Stimulated activated CD8-positive, alpha-beta memory T cell treated with anti-CD3 and anti-CD28 coated beads, Interleukin-7, amount 100 ng/mL, for 1 hour (primary cell): ENCODE results near the gene DVL1.
"Not testable (repeated sequence)": the region's sequence is repeated elsewhere in the genome, so short reads cannot be mapped to it uniquely, and the experiment has no call there.

Experiments
- DNase-seq, 2 donors: peaks; one replicate each; pipeline ENCODE4 v3.0.0-alpha.2; 2020; ENCODE audit warnings: low read depth in 2 of 2

Gene DVL1

DNA sequence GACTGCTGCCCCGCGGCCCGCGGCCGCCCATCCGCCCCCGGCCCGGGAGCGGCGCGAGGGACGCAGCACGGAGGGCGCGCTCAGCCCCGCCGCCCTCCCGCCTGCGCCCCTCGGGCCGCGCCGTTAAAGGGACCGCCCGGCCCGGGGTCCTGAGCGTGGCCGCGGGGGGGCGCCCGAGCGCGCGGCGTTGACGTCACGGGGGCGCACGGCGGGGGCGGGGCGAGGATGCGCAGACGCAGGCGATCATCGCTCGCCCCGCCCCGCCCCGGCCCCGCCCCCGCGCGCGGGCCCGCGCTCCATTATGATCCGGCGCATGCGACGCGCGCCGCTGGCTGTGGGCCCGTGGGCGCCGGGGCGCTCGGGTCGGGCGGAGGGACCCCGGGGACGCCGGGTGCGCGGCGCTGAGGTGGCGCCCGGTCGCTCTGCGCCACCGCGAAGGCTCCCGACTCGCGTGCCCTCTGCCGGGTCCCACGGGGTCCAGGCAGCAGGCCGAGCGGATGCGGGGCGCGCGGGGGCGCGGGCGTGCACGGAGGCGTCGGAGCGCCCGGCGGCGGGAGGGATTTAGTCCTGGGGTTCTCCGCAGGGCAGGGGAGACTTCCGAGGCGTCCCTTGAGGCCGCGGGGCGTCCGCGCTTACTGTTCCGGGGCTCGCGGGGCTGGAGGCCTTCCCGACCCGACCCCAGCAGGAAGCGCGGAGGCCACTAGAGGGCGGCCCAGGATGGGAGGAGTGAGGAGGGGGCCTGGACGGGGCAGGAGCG lies at the start of gene DVL1:
DVL1 (minus strand) TSS at position 163 of the 757 bp plus-strand sequence. CDS start 353 bp downstream, outside the sequence.
- DNase-seq = peak; percentile 41 to 45

DNA sequence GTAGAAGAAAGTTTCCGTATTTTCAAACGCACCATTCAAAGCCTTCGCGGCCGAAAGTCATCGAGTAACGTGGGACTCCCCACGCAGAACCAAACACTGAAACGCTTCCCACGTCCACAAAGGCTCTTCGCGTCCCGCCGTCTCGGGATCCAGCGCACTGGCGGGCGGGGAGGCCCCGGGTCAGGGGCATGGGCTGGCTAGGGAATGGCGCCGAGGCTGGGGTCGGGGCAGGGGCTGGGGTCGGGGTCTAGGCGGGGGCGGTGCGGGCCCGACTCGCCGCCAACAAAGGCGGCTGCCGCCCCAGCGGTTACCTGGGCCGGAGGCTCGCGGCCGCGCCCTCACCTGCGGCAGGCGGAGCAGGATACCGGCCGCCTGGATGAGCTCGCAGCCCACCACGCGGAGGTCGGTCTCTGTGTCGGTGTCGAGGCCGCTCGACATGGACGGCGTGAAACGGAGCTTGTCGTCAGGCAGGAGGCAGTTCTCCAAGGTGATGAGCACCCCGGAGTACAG lies 49.5 kb upstream of the DVL1 start:
- no peak for DNase-seq

DNA sequence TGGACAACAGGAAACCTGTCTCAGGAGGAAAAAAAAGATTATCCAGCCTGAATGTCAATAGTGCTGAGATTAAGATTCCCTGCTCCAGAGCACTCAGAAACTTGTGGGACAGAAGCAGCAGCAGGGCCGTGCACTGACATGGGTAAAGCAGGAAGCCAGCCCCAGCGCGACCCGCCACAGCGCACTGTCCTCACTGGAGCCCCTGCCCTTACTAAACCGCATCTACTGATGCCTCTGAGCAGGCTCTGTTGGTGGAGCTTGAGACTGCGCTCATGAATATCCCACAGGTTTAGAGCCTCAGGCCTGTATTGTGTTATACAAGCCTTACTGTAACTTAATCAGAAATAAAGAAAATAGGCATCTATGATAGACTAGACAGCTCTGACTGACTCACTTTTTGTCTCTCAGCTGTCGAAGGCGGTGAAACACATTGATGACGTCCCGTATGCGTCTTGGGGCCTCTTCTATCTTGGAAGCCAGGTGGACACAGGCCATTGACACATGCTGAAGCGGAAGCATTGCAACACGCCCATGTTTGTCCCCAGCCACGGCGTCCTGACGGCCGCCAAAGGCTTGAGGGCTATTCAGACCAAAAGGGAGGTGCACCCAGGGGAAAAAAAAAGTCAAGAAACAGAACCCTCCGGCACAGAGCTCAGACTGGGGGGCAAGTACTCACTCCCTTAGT lies 48.8 kb upstream of the DVL1 start:
- no peak for DNase-seq

DNA sequence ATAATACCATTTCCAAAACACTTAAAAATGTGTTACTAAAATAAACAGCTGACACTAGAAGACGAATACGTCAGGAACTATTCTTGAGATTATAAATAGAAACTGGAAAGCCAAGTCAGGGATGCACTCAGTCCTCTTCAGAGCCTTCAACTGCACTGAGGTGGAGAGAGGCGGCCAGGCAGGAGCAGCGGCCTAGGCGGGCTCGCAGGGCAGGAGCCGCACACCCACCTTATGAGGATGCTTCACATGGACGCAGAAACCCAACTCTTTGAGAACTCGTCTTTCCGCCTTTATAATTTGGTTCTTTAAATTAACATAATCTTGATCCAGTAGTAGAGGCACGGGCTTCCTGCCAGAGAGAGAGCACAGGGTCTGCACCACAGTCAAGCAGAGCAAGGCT lies 45.9 kb upstream of the DVL1 start:
- no peak for DNase-seq

DNA sequence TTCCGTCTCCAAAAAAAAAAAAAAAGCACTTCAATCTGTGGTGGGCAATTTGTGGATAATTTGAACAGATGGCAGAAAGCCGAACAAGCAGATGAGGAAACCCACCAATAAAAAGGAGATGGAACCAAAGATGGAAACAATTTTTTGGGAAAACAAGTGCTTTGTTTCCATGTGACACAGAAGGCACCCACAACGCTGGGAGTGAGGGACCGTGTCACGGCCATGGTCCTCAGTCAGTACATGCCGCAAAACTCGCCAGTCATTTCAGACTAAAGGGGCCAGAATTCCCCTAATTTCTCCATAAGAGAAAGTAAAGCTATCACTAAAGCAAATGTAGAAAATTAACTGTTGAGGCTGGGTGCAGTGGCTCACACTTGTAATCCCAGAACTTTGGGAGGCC lies 44.9 kb upstream of the DVL1 start:
- DNase-seq = no peak

DNA sequence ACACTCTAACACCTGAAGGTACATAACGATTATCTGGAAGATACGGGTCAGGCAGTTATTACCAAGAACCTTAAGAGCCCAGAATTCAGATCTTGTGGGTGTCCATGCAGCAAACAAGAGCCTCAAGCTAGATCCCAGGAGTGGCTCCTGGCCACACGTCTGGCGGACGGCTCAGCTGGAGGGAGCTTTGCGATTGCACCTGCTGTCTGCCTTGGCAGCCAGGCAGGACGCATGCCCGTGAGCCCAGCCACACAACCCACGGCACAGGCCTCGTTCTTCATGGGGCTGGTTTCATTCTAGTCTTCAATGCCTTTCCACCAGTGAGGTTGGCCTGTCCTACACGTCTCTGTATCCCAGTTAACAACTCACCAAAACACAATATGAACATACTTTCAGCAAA lies 44.2 kb upstream of the DVL1 start:
- DNase-seq = no peak

DNA sequence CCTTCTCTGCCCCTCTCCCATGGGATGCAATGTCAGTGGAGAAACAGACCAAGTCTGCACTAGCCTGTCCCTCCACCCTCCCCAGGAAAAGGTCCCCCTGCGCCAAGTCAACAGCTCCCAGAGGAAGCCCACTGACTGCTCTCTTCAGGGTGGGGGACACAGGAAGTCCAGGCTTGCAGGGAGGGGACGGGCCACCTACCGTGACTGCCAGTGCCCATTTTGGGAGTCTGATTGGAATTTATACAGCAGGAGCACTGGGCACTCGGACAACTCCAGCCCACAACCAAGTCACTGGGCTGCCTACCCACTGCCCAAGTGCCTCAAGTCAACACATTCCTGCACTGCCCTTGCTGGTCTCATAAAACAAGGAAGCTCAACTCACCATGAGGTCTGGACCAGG lies 43.8 kb upstream of the DVL1 start:
- no peak for DNase-seq

DNA sequence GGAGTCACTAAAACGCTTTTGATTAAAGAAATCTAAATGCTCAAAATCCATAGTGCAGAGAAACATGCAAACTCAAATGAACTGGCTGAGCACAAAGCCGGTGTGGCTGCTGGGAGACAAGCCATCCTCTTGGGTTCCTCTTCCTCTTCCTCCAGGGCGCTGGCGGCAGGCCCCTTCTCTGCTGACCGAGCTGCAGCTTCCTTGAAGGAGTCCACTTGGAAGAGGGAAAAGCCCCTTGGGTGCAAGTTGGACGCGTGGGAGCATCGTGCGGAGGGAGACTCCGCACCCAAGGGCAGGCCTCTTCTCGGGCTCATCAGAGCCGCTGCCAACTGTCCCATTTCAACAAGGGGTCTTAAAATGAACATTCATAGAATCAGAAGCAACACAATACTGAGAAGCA lies 42.0 kb upstream of the DVL1 start:
- no peak for DNase-seq

DNA sequence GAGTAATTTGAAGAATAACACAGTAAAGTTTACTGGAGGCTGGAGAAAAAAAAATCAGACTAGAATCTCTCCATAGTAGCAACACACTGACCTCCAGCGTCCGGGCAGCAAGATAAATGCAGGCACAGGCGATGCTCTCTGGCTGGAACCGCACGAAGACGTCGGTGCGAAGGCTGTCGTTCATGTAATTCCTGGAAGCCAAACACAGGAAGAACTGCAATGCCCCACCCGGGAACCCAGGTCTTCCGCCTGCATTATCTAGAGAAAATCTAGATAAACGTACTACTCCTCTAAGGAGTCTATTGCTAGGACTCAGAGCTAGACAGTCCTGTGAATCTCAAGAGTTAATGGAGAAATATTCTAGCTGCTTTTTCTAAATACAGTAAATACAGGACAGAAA lies 41.5 kb upstream of the DVL1 start:
- DNase-seq = no peak

DNA sequence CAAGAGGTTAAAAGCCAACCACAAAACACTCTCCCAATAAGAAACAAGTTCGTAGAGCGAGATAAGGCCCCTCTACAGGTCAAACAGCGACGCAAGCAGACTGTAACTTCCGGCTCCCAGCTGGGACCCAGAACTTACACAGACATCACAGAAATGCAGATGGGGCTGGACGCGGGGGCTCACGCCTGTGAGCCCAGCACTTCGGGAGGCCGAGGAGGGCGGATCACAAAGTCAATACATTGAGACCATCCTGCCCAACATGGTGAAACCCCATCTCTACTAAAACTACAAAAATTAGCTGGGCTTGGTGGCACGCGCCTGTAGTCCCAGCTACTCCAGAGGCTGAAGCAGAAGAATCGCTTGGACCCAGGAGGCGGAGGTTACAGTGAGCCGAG lies 38.9 kb upstream of the DVL1 start:
- no peak for DNase-seq

DNA sequence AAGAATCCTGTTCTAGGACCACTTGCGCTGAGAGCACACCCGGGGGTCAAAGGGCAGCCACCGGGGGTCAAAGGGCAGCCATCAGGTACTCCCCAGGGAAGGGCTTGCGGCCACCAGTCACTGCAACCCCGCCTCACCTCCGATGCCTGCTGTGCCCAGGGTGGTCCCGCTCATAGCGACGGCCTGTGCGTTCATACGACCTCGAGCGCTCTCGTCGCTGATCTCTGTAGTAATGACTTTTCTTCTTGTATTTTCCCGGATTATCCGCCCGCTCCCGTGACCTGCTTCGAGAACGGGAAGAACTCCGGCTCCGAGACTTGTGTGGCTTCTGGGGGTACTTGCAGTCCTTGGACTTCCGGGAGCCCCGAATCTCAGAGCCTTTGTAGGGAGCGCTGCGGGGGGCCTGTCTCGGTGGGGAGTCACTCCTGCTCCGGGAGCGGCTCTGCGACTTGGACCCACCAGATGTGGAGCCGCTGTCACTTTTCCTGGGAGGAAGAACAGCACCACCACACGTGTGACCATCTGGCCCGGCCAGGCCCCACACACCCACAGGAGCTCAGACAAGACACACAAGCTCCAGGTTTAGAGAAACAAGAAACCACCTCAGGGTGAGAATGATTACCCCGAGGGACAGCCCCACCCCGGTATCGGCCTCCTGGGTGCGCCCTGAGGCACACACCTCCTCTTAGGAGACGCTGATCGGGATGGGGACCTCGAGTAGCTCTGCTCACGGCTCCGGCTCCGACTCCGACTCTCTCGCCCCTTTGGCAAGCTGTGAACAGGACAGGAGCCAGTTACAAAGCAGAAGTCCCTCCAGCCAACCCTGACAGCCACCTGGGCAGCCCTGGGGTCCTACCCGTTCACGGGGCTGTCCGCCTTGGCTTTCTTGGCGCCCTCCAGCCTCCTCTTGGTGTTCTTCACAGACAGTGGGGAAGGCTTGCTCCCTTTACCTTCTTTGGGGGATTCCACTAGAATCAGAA lies 38.2 kb upstream of the DVL1 start:
- no peak for DNase-seq

DNA sequence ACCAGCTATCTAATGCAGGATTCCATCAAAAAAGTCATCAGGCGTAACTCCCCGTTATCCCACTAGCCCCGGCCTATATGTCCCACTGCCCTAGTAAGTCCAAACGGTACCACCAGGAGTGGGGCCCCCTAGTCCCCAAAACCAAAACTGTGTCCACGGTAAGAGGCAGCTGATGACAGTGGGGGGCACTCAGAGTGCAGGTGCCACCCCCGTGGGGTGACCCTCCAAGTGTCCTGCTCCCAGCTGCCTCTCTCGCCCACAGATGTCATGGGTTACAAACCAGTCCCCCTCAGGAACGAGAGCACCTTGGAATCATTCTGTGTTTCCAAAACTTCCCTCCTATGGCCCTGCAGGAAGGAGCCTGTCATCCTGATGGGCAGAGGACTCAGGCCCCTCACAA lies 36.7 kb upstream of the DVL1 start:
- DNase-seq = no peak

DNA sequence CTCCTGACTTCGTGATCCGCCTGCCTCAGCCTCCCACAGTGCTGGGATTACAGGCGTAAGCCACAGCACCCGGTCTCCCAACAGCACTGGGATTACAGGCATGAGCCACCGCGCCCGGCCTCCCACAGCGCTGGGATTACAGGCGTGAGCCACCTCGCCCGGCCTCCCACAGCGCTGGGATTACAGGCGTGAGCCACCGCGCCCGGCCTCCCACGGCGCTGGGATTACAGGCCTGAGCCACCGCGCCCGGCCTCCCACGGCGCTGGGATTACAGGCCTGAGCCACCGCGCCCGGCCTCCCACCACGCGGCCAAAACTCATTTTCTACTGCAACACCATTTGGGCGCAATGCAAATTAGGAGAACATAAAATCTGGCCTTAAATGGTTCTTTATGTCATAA lies 36.1 kb upstream of the DVL1 start:
- not testable (repeated sequence) for DNase-seq

DNA sequence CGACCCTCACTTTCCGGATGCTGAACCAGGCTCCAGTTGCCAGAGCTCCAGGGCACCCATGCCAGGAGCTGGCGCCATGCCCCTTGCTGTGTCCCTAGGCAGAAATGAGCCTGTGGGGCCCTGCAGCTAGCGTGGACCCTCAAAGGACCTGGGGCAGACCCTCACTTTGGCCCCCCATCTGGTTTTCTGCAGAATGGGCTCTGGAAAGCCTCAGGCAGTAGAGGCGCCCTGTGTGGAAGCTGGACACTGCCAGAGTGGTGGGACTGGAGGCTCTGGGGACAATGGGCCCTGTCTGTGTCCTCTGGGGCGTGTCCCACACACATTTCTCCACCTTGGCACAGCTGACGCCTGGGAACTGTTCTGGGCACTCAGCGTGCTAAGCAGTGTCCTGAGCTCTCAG lies 32.1 kb upstream of the DVL1 start:
- DNase-seq = no peak

DNA sequence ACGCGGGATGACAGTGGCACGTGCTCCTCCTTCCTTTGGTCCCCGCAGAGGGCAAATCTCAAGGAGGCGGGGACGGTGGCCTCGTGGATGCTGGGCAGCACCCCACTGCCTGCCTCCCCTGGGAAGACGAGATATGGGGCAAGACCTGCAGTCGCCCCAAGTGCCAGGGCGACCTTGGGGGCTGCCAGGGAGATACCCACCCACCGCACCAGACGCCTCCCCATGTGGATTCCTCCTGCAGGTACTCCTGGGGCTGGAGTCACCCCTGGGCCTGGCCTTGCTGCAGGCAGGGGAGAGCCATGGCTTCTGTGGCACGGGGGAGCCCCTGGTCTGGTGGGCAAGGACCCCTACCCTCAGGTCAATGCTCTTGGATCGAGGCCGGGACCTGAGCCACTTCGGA lies 31.6 kb upstream of the DVL1 start:
- no peak for DNase-seq

DNA sequence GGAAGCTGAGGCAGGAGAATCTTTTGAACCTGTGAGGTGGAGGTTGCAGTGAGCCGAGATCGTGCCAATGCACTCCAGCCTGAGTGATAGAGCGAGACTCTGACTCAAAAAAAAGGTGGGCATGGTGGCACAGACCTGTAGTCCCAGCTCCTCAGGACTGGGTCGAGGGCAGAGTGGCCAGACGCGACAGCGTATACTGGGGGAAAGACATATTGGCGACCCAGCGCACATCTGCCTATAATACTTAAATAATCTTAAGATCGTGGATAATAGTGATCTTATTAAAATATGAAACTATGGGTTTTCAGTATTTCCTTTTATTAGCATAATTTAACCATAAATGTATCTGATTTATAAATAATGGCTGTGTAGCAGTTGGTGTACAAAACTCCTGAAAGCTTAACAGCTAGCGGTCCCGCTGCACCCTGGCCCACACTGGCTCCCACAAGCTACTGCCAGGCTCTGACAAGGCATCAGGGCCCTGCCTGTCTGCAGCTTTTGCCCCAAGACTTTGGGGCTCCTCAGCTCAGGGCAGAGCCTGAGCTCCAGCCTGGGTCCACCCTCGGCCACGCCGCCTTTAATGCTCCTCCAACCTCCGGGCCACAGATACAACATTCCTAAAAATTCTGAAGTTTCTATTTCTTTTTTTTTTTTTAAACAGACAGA lies 28.5 kb upstream of the DVL1 start:
- no peak for DNase-seq

DNA sequence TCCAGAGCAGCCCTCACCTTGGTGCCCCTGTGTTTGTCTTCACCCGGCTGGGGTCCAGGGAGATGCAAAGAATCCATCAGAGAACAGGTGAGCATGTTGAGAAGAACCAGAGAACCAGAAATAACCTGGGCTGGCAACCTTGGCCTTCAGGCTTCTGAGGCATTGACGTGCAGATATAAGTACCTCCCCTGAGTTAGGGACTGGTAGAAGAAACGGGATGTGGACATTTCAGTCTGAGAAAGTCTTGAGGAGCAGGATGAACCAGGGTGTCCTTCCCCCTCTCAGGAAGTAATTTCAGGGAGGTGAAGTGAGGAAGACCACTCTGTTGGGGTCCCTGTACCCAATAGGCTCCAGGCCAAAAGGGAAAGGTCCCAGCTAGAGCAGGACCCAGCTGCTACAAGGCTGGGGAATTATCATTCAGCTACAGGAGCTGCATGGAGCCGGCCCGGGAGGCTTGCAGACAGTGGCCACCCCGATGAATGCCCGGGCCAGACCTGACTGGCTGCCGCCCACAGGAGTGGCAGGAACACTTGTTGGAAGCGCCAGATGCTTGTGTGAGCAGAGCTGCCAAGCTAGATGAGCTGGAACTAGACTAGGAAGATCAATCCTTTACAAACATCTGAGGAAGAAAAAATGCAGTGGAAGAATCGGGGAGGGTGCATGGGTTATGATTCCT lies 27.5 kb upstream of the DVL1 start:
- no peak for DNase-seq

DNA sequence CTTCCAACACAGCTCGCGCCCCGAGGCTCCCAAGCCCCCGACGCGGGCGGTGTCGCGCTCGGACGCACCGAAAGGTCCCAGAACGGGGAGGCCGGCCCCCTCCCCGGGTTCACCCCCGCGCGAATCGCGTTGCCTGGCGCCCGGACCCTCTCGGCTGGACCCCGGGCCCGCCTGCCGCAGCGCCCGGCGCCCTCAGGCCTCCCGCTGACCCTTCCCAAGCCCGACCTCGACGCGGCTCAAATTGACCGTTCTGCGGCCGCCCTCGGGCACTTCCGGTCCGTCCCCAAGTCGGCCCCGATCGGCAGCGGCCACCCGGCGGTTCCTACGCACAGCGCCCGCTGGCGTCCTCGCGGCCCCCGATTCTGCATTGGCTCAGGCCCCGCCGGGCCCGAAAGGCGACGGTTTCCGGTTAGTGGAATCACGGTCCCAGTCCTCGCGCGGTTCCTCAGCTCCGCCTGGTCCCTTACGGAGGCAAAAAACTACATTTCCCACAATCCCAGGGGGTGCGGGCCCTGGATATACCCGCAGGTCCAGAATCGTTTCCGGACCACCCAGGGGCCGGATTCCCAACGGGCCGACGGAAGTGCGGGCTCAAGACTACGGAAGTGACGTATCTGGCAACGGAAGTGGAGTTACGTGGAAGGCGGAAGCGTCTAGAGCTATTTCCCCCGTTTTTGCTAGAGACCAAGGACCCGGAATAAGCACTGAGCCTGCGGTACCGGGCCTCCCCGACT lies 25.9 kb upstream of the DVL1 start, which contains the start of gene AURKAIP1:
AURKAIP1 (minus strand) TSS at position 279 of the 734 bp plus-strand sequence. CDS start 451 bp downstream, outside the sequence.
- peak; percentile 82 to 88 for DNase-seq

DNA sequence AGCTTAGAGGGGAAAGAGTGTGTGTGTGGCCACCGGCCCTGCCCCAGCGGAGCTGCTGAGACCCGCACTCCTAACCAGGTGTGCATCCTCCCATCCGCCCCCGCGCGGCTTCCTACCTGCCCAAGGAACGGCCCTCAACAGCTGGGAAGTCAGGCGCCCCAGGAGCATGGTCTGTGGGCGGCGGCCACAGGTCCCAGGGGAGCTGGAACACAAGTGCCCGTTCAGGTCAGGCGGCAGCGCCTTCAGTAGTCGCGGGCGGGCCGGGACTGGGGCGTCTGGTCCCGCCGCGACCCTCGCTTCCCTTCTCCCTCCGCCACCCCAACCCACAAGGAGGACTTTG lies 25.3 kb upstream of the DVL1 start:
- no peak for DNase-seq
